ENCODE data around the gene LASP1.

LASP1 gene

DNA sequence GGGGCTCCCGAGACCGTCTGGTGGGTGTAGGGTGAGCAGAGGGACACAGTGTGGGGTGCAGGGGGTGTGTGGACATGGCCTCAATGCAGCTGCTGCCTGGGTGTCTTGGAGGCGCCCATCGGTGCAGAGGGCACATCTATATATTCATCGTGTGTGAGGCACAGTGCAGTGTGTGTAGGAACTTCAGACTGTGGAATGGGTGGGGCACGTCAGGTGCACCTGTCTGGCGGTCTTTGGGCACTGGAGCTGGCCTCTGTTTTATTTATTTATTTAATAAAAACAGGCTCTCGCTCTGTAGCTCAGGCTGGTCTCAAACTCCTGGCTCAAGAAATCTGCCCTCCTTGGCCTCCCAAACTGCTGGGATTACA lies 16.8 kb downstream of the LASP1 start:
- no peak for DNase-seq (ENCODE audit: low spot score)

DNA sequence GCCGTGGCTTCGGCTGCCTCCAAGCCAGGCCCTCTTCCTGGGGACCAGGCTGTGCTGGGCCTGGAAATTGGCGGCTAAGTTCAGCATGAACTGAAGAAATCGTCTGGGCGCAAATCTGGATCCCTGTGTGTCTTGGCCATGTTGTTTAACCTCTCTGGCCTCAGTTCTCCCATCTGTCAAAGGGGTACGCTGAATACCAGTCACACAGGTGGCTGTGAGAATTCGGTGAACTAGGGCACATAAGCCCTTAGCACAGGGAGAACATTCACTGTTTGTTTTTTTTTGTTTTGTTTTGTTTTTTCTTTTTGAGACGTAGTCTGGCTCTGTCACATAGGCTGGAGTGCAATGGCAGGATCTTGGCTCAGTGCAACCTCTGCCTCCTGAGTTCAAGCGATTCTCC lies 19.0 kb downstream of the LASP1 start:
- DNase-seq (ENCODE audit: low spot score), result no peak

DNA sequence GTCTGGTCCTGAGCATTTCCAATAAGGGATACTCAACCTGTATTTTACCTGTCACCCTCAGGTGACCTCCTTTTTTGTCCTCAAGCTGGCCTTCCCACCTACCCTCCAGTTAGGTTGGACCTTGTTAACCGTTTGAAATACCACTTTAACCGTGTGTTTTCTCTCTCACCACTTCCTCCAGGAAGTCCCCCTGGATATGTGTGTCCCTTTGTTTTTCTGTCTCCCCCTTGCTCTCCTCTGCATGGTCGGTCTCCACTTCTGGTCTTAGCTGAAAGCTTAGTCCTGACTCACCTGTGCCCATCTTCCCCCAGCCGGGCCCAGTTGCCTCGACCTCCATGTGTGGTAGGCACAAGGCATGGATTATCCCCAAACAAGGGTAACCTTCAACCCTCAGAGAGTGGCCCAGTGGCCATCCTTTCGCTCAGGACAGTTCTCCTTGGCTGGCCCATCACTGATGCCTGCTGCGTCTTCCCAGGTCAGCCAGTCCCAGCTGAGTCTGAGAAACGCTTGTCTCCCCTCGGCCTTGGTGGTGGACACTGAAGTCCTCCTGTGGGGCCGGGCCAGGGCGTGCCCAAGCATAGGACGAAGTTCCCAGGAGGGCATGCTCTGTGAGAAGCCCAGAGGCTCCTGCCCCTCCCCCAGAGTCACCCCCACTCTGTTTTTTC lies 20.0 kb downstream of the LASP1 start:
- DNase-seq (ENCODE audit: low spot score), result no peak

DNA sequence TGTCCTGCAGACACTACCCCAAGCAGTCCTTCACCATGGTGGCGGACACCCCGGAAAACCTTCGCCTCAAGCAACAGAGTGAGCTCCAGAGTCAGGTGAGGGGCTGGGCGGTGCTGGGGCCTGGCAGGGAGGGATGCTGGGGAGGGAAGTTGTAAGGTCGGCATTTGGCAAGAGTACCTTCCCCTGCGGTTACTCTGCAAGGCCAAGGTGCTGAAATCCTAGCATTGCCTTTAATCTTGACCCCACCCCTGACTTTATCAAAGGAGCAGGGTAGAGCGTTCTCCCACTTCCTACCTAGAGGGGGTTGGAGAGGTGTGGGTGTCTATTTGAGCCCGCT lies 20.5 kb downstream of the LASP1 start:
- no peak for DNase-seq (ENCODE audit: low spot score)

DNA sequence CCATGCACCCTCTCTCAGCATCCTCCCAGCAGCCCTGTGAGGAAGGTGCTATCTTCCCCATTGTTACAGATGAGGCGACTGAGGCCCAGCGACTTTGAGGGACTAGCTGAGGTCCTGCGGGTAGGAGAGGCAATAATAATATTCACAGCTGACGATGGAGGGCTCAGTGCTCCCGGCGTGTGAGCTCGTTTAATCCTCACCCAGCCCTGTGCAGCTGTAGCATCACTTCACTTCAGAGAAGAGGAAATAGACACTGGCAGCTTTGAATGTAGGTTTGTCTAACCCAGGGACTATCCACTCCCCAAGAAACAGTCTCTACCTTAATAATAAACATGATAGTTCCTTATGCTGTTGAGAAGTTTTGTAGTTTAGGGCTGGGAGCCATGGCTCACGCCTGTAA lies 21.6 kb downstream of the LASP1 start:
- DNase-seq (ENCODE audit: low spot score), result no peak

DNA sequence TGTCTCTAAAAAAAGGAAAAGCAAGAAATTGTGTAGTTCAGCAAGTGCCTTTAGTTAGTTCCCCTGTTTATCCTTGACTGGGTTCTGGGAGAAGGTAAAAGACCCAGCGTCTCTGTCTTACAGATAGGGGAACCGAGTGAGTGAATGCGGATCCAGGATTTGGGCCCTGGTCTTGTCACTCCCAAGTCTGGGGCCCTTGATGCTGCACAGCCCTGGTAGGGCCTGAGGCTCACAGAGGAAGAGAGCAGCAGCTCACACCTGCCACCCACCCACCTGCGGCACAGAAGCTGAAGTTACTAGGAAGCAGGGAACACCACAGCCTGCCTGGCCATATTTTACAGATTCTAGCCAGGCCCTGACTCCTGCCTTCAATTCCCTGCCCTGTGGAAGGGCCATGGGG lies 22.2 kb downstream of the LASP1 start:
- no peak for DNase-seq (ENCODE audit: low spot score)

DNA sequence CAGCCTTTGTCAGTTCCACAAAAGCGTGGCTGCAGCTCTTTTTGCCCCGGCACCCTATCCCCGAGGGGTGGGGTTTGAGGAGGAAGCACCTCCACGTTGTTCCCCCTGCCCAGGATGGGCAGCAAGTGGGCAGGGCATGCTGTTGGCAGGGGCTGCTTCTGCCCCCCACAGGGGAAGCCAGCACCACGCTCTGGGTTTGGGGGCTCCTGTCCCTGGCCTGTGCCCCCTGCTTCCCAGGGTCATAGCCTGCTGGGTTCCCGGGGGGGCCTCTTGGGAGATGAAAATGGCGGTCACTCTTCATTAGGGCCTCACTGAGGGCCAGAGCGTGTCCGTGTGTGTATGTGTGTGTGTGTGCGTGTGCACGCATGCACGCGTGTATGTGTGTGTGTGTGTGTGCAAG lies 22.8 kb downstream of the LASP1 start:
- no peak for DNase-seq (ENCODE audit: low spot score)

DNA sequence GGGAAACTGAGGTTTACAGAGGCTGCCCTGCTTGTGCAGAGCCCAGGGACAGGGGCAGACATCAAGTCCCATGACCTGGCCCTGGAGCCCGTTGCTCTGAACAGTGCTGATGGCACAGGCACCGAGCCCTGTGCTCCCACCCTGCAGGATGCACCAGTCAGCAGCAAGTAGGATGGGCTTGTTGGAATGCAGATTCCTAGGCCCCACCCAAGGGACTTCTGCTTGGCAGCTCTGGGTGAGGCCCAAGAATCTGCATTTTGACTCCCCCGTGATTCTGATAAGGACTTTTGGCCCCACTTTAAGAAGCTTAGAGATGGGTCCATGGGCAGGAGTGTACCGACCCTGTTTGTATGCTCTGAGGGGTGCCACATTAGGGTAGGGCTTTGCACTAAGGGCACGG lies 23.3 kb downstream of the LASP1 start:
- DNase-seq (ENCODE audit: low spot score), result no peak

DNA sequence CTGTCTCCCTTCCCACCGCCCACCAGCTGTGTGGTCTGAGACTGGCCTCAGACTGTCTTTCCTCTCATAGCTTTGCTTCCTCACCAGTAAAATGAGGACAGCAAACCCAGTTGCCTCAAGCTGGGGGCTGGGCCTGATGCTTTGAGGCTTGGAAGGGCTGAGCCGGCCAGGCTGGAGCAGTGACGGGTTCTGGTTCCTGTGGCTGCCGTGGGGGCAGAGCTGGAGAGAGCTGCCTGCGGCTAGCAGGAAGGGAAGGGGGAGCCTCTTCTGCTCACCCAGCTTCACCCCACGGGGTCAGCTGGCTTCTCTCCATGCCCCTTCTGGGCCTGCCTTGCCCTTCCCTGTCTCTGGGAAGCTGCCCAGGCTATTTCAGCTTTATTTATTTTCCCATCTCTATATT lies 23.7 kb downstream of the LASP1 start:
- DNase-seq (ENCODE audit: low spot score), result no peak

DNA sequence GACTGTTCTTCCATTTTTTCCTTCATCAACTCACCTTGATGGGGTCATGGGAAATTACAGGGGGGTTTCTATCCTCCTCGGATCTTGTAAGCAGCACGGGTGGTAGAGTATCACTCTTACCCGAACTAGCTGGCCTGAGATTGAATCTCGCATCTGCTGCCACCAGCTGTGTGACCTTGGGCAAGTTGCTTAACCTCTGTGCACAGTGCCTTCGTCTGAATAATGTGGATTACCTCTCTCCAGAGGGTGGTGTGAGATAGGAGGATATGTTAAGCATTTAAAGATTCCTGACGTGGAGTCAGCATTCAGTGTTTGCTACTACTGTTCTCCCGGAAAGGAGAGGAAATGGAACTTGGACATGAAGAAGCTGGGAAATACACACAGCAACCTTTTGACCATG lies 24.4 kb downstream of the LASP1 start:
- no peak for DNase-seq (ENCODE audit: low spot score)

DNA sequence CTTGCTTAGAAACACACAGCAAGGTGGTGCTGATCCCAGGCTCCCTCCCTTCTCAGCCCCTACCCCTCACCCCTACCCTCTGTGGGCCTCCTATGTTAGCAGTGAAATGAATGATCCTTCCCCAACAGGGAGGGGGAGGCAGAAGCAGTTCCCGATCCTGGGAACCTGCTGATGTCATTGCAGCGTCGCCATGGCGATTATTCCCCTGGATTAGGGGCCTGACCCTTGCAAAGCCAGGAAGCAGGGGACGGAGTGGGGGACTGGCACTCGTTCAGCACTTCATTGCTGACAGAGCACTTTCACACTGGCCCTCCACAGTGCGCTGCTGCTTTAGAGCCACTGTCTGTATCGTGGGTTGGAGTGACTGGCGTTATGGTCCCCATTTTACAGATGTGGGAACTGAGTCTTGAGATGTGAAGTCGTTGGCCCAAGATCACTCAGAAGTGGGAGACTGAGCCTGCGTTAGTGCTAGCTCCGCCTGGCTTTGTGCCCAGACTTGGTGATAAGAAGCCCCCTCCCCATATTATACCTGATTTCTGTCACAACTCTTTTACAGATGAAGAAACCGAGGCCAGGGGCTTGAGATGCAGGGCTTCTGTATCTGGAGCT lies 26.6 kb downstream of the LASP1 start:
- no peak for DNase-seq (ENCODE audit: low spot score)

DNA sequence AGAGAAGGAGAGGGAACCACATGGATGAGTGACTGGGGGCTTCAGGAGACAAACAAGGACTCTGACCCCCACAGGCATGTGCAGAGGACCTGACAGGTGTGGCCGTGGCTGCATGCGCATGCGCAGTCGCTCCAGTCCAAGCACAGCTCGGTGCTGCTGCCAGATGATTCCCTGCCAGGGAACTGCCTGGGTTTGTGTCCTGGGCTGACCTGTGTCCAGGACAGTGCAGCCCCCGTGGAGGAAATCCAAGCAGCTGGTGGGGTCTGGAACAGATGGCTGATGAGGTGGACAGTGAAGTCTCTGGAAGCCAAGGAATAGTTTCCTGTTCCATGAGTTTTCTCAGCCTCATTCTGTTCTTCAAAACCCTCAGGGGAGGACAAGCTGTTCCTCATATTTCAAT lies 27.3 kb downstream of the LASP1 start:
- no peak for DNase-seq (ENCODE audit: low spot score)

DNA sequence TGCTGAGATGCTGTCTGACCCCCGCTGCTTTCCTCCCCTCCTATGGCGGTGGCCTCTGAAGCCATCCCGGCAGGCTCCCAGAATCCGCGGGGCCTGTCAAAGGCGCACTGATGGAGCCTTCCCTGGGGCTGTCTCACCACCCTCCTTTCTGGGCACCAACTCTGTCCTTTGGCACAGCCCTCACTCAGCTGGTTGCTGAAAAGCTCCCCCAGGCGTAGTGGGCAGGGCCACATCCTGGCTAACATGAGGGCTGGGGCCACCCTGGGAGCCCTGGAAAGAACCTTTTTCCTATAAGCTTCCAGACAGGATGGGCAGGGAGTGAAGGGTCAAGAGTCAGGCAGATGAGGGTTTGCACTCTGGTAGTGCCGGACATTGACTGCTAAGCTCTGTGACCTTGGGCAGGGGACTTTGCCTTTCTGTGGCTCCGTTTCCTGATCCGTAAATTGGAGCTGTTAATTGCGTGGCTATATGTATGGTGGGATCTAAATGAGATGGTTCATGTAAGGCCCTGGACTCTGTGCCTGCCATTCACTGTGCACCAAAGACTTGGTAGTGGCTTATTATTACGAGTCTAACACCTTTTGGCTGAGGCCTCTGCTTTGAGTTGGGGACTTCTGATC lies 27.9 kb downstream of the LASP1 start:
- DNase-seq (ENCODE audit: low spot score), result no peak

DNA sequence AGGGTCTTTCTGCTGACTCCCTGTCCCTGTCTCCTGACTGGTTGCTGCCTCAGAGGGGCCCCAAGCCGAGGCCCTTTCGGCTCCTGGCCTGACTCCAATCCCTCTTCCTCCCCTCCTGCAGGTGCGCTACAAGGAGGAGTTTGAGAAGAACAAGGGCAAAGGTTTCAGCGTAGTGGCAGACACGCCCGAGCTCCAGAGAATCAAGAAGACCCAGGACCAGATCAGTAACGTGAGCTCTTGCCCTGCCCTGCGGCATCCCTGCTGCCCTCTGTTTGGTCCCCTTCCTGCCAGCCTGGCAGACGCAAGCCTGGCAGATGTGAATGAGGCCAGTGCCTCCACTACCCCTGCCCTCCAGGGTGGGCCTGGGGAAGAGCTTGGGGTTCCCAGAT lies 28.4 kb downstream of the LASP1 start:
- no peak for DNase-seq (ENCODE audit: low spot score)

DNA sequence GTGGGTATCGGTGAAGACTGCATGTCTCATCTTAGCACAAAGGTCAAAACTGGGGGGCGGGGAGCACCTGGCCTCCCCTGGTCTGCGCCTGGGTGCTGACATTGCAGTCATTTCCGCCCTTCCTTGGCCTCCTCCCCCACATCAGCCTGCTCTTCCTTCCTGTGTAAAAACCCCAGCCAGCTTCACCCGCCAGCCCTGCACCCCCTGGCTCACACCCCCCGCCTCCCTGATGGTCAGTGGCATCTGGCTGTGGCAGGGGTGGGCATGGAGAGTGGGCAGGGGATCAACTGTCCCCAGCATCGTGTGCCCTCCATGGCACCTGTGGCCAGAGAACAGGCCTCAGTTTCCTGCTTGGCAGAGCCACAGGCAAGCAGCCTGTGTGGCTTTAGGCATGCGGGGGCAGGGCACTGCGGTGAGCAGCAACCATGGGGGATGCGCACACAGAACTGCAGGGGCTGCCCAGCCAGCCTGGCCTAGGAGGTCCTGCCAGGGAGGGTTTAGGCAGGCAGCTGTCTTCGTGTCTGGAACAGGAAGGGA lies 29.0 kb downstream of the LASP1 start:
- DNase-seq (ENCODE audit: low spot score), result no peak

DNA sequence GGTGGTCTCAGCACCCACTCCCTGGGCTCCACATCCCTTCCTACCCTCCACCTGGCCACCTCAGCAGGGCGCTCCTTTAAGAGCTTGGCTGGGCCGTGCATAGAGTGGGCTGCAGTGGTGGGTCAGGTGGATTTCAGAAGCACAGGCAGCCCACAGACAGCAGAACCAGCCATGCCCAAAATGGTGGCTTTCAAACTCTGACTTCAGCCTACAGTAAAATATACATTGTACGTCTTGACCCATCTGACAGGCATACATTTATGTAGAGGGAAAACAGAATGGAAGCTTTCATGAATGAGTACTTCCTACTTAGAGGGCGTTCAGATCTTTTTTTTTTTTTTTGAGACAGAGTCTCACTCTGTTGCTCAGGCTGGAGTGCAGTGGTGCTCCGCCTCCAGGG lies 29.6 kb downstream of the LASP1 start:
- DNase-seq (ENCODE audit: low spot score), result no peak

DNA sequence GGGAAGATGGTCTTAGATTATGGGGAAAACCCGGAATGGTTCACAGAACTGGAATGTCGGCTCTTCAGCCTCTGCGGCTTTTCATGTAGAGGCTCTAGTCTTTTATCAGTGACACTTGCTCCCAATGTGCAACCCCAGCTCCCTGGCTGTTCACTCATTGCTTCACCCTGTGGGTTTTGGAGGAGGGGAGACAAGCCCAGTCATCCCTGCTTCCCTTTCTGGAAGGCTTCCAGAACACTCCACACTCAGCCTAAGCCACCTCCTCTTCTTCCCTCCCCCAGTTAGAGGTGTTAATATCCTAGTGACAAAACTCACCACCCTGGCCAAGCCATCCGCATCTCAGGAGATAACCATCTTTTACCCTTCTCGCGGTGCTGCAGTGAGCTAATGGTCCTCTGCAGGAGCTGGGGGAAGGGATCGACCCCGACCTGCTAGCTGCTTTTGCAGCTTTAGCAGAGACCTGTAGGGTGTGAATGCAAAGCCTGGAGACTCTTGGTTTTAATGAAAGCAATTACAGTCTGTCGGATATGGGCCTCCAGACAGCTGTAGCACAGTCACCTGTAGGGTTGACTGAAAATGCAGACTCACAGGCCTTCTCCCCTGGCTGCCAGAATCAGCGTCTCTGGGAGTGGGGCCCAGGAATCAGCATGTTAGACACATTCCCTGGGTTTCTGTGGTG lies 31.3 kb downstream of the LASP1 start:
- DNase-seq (ENCODE audit: low spot score), result peak; percentile 92

DNA sequence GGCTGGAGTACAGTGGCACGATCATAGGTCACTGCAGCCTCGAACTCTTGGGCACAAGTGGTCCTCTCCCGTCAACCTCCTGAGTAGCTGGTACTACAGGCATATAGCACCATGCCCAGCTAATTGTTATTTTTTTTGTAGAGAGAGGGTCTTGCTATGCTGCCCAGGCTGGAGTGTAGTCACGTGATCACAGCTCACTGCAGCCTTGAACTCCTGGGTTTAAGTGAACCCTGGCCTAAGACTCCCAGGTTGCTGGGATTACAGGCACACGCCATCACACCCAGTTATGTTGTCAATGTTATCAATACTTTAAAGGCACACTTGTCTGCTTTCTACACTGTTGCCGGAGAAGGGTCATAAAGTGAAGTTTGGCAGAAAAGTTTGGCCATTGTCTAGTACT lies 33.5 kb downstream of the LASP1 start:
- DNase-seq (ENCODE audit: low spot score), result no peak

DNA sequence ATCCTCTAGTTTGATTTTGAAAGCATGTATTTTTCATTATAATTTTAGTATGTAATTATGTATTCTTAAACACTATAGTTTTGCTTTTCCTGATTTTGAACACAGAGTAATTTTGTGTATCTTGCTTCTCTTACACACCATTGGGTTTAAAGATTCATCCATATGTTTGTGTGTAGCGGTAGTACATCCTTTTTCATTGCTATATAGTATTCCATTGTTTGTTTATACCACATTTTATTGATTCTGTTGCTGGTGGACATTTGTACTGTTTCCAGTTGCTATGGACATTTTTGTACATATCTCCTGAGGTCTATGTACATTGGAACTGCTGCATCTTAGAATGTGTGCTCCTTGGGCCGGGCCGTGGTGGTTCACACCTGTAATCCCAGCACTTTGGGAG lies 35.0 kb downstream of the LASP1 start:
- DNase-seq (ENCODE audit: low spot score), result no peak

DNA sequence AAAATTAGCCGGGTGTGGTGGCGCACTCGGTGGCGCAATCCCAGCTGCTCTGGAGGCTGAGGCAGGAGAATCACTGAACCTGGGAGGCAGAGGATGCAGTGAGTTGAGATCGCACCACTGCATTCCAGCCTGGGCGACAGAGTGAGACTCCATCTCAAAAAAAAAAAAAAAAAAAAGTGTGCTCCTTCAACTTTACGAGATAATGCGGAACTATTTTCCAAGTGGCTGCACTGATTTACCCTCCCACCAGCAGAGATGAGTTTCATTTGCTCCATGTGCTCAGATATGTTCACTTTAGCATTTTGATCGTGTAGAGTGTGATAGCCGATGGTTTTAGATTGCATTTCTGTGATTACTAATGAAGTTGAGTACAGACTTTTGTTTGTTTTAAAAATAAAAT lies 35.5 kb downstream of the LASP1 start:
- no peak for DNase-seq (ENCODE audit: low spot score)

DNA sequence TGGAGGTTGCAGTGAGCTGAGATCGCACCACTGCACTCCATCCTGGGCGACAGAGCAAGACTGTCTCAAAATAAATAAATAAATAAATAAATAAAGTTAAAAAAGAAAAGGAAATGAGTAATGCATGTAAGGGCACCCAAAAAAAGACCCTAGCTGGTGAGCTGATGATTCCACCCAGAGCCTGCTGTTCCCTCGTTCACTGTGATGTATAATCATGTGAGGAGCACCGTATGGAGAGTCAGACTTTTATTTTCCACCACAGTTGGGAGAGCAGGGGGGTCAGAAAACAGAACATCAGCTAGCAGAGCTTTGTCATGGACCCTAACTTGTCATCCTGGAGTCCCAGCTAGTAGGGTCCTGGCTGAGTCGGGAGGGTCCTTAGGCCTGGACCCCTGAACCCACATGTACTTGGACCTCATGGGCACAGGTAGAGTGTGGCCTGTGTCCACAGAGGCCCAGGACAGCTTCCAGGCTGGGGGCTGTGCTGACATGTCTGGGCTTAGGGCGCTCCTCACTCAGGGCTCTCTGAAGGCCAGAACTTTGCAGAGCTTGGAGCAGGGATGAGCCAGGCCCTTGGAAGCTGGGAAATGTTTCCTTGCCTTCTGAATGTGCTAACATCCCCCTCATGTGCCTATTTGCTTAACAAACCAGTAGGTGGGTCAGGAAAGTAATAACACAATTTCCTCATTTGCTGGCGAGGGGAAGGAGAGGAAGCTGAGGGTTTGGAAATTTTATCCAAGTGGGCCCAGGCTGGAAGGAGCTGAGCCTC lies 36.8 kb downstream of the LASP1 start:
- DNase-seq (ENCODE audit: low spot score), result no peak

DNA sequence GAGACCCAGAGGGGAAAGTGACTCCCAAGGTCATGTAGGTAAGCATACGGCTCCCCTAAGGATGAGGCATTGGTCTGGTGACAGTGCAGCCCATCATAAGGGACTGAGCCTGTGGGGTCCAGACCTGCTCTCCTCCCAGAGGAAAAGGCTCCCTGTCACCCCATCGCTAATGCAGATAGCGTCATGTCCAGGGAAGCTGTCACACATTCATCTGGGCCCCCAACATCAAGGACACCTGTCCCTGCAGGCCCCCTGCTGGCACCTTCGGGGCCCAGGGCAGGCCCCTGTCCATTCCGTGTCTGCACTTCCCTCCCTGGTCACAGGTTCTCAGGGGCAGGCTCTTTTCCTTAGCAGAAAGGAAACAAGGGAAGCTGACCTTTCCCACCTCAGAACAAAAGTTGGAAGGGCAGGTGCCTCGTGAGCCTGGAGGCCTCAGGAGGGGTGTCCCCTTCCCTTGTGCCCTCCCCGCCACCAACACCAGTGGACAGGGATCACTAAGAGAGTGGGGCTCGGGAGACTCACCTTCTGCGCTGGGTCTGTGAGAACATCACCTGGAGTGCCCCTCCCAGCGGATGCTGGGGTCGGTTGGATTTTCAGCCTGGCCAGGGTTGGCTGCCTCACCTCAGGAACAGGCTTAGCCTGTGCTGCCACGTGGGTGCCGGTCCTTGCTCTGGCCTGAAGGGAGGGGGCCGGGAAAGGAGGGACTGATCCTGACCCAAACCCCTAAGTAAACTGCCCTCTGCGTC lies 38.2 kb downstream of the LASP1 start:
- DNase-seq (ENCODE audit: low spot score), result no peak

Data from AG08396 (cell line).